Ovary (tissue), 3 donors: ENCODE results near the gene EIF3B.

Source experiments
- CTCF ChIP-seq, 3 donors: fragments of 450-650 bp in 2 of 3; fragments of 200-600 bp in 1 of 3; IDR thresholded peaks; one replicate each; pipeline versions ENCODE4 v1.5.1 to v1.8.0; 2016 to 2022; ENCODE audit warnings: antibody characterized with exemption in 3 of 3, mild to moderate bottlenecking in 1 of 3
- EP300 ChIP-seq: sonication (generic); formaldehyde crosslinking; IDR thresholded peaks from one replicate; pipeline ENCODE4 v1.6.1; 2017; ENCODE audit warnings: antibody characterized with exemption
- donor health status: DM: no; HTN: no; CAD: no.

GRCh38 chr7:2417981-2418481 is 63.4 kb downstream of the EIF3B start:
- no peak for TF ChIP-seq EP300
- TF ChIP-seq CTCF (IDR thresholded peaks at IDR 0.05), result no peak
